Skin of body (tissue), 2 donors: ENCODE data around the gene ASB16. TPM values are rescaled to one million over a fixed set of nuclear protein-coding genes. Genes with fewer than 3 reads are reported as not detected.
A peak's percentile ranks its signal among the peaks of the same experiment; 100 is the strongest.
"Not testable (repeated sequence)": the region's sequence is repeated elsewhere in the genome, so short reads cannot be mapped to it uniquely, and the experiment has no call there.

Experiments used
- DNase-seq: peaks from one replicate; lab custom pipeline; 2025; lab: John Stamatoyannopoulos, UW
- total RNA-seq: library from RNA; depleted of rRNA; stranded (reverse); fragments of >200 nt; gene quantifications from one replicate; pipeline ENCODE4 v1.2.3, GENCODE V29; 2014

The ASB16 gene, protein sequence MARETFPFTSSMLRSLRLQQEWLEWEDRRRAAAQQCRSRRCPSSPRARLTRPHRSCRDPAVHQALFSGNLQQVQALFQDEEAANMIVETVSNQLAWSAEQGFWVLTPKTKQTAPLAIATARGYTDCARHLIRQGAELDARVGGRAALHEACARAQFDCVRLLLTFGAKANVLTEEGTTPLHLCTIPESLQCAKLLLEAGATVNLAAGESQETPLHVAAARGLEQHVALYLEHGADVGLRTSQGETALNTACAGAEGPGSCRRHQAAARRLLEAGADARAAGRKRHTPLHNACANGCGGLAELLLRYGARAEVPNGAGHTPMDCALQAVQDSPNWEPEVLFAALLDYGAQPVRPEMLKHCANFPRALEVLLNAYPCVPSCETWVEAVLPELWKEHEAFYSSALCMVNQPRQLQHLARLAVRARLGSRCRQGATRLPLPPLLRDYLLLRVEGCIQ
- 0.89 TPM for total RNA-seq

DNA sequence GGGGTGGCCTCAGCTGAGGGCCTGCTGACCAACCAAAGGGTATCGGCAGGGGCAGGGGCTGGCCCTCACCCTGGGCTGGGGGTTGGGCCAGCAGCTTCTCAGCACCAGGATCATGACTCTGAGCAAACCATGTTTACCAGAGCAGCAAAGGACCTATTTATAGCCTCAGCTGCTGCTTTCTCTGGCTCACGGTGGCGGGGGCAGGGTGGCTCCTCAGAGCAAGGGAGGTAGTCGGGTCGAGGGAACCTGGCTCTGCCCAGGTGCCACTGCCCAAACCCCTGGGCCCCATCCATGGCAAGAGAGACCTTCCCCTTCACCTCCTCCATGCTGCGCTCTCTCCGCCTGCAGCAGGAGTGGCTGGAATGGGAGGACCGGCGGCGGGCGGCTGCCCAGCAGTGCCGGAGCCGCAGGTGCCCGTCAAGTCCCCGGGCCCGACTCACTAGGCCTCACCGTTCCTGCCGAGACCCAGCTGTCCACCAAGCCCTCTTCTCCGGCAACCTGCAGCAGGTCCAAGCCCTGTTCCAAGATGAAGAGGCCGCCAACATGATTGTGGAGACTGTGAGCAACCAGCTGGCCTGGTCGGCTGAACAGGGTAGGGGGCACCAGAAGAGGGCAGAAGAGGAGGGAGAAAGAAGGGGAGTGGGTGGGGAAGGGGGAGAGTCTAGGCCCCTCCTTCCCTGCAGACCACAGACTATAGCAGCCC lies at the start of gene ASB16:
Gene ASB16, plus strand, starts transcription at position 206 of the 703 bp plus-strand sequence. Its CDS starts 86 bp downstream, at position 292.
- DNase-seq: no peak

DNA sequence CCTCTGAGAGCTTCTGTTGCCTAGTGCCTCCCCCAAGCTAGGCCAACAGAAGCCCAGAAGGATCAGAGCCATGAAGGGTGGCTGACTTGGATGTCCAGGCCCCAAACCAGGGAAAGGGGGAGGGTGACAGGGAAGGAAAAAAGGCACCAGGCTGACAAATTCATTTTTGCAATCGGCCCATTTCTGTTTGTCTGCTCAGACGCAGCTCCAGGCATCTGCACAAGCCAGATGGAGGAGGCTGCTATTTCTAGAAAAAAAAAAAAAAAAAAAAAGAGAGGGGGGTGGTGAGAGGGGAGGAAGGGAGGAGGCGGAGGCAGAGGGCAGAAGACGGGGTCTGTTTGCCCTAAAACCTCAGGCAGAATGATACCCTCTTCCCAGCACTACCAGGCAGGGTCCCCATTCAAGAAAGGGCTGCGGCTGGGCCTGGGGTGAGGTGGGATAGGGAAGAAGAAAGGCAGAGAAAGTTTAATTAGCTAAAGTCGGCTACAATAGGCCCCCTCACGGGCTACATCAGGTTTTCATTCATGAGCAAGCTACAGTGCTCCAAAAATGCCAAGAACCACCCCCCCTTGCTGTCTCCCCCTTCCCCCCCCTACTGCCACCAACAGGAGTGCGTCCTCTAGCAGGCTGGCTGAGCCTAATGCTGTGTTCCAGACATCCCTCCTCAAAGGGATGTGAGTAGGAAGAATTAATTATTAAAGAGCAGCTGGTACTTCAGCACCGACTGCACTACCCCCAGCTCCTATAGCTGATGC lies 49.5 kb upstream of the ASB16 start:
- peak; percentile 63 for DNase-seq

DNA sequence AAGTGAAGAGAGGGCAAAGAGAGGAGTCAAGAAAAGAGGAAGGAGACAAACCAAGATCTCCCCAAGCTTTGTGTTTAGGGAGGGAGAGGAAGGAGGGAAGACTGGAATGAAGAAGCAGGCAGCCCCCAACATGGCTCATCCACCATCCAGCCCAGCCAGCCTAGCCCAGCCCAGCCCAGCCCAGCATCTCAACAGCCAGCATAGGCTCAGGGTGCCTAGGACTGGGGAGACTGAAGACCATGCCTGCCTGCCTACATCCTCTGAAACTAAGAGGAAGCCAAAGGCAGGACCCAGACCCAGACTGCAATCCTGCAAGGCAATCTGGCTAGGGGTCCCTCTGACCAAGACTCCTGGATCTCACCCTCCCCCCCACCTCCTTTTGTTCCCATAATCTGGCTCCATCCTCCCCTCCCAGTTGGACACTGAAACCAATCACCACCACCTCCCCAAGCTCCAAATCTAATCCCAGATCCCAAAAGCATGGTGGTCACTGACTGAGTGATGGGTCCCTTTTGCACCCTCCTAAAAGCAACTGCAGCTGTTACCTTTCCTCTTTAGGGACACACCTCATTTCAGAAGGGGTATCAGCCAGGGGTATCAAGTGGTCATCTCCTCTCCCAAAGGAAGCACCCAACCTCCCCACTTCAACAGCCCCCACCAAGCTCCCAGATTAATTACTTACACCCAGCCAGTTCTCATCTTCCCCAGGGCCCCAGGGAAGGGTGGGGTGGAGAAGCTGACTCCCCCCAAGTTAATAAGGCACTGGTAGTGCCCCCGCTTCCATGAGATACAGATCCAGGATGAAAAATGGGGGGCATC lies 48.3 kb upstream of the ASB16 start:
- no peak for DNase-seq

DNA sequence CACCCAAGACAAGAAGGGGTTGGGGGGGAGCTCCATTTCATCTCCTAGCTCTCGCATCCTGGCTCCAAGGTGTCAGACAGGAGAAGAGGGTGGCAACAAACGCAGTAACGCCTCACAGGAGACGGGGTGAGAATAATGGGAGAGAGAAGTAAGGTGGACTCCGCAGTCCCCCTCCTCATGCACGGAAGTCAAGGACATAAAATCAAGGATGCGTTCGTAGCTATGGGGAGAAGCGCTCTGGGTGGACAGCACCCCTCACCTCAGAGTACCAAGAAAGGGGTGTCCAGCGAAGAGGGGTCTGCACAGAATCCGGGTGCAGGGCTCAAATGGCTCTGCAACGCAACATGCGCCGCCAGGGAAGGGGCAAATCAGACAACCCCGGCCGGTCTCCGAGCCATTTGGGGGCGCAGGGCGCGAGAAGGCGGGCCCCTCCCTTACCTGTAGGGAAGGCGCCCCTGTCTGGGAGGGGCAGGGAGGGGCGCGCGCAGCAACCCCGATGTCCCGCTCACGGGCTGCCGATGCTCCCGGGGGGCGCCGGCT lies 47.6 kb upstream of the ASB16 start:
- peak; percentile 18 for DNase-seq

- peak; percentile 94 for DNase-seq
Measured at GRCh38 chr17:44123356-44124117, 47.0 kb upstream of the ASB16 start, which contains the start of gene HDAC5. Gene HDAC5, minus strand, starts transcription at chr17:44123641. Its CDS starts 6,126 bp downstream, at chr17:44117515.

DNA sequence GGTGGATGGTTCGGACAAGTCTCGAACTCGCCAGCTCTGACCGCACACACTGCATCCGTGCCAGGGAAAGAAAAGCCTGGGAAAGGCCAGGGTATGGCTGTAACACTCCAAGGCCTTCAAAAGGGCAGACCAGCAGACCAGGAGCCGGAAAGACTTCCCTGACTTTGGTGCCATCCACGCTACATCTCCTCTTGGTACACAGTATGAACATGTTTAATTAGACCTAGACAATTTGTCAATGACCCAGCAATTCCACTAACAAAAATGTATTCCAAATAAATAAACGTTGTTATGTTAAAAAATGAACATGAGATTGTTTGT lies 46.4 kb upstream of the ASB16 start:
- no peak for DNase-seq

DNA sequence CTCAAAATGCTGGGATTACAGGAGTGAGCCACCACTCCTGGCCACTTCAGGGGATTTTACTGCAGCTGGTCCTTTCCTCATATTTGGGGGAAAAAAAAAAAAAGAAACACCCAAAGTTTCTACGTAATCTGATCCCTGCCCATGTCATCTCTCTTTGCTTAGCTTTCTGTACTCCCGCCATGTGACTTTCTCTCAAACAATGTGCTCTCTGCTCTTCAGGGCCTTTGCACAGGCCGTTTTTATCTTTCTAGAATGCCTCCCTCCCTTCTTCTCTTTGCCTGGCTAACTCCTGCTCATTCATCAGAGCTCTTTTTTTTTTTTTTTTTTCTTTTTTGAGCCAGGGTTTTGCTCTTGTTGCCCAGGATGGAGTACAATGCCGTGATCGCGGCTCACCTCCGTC lies 42.1 kb upstream of the ASB16 start:
- DNase-seq: no peak

- DNase-seq: no peak
Measured at GRCh38 chr17:44130693-44131349, 39.7 kb upstream of the ASB16 start.

- DNase-seq: not testable (repeated sequence)
Measured at GRCh38 chr17:44131372-44131771, 39.1 kb upstream of the ASB16 start.

GRCh38 chr17:44132275-44132821 lies 38.2 kb upstream of the ASB16 start:
- DNase-seq: no peak

DNA sequence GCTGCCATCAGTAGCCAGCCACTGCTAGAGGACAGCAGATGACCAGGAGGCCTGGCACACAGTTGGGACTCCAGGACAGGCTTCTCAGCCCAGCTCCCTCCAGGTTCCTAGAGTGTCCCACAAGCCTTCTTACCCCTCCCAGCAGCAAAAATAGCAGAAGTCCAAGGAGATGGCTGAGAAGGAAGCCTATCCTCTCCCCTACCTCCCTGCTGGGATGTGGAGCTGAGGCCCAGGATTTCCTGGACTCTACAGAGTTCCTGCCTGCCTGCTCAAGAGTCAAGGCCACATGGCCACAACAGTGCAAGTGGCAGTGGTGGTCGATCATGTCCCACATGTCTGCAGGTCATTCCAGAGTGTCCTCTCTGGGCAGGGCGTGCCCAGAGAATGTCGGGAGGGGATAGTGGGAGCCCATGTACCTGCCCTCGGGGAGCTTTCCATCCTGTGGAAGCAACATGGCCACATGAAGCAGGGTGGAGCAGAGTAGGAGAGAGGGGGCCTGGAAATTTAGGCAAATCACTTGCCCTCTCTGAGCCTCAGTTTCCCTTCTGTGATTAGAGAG lies 36.5 kb upstream of the ASB16 start:
- no peak for DNase-seq

DNA sequence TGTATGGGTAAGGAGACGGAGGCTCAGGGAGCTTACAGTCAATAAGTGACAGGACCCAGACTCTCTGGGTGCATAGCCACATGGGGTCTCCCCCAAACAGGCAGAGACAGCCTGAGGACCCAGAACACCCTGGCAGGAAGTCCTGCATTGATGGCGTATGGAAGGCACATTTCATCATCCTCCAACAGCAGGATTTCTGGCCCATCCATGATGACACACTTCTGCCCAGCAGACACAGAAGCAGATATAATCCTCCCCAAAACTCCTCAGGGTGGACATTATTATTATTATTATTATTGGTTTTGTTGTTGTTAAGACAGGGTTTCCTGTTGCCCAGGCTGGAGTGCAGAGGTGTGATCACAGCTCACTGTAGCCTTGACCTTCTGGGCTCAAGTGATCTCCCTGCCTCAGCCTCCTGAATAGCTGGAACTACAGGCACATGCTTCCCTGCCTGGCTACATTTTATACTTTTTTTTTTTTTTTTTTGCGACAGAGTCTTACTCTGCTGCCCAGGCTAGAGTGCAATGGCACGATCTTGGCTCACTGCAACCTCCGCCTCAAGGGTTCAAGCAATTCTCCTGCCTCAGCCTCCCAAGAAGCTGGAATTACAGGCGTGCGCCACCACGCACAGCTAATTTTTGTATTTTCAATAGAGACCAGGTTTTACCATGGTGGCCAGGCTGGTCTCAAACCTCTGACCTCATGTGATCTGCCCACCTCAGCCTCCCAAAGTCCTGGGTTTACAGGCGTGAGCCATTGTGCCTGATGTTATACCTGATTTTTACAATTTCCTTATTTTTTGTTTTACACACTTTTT lies 35.5 kb upstream of the ASB16 start:
- no peak for DNase-seq

GRCh38 chr17:44137891-44138709 lies 32.4 kb upstream of the ASB16 start:
- DNase-seq: peak; percentile 84

- DNase-seq: not testable (repeated sequence)
Measured at GRCh38 chr17:44143921-44144320, 26.6 kb upstream of the ASB16 start.

DNA sequence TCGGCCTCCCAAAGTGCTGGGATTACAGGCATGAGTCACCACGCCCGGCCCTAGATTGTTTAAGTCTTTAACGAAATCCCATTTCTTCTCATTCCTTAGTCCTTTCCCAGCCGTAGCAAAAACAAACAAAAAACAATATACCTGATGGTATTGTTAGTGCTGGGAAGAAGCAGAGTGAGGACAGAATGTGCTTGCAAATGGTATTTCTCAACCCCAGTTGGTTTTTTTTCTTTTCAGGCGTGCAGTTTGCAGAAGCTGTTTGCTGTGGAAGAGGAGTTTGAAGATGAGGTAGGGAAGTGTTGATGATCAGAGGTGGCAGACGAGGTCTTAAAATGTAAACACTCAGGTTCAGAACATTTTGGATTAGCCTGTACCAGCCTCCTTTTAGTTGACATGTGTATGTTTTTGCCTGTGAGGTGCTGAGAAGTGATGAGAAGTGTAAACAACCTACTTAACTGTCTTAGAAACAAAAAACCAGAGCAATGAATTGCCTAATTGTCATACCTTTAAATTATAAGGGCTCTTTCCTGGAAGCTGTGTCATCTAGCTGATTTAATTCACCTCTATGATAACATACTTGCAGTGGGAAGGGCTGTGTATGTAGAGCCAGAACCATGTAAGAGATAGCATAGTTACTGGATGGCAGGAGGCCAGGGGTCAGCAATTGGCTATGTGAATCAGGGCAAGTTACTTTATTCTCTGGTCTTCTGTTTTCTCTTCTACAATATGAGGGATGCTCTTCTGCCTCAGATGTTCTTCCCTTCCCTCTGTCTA lies 25.4 kb upstream of the ASB16 start:
- DNase-seq: no peak
